GM12801 (cell line): Measurements from ENCODE around the gene TADA3.

Experiments used
- TF ChIP-seq, protein P1 (sequence below): IDR thresholded peaks from one replicate; pipeline ENCODE4 v1.5.1; 2011; ENCODE audit warnings: control low read depth; ENCODE audit not compliant: insufficient read length; ENCODE audit errors: extremely low read depth

TADA3 gene

DNA sequence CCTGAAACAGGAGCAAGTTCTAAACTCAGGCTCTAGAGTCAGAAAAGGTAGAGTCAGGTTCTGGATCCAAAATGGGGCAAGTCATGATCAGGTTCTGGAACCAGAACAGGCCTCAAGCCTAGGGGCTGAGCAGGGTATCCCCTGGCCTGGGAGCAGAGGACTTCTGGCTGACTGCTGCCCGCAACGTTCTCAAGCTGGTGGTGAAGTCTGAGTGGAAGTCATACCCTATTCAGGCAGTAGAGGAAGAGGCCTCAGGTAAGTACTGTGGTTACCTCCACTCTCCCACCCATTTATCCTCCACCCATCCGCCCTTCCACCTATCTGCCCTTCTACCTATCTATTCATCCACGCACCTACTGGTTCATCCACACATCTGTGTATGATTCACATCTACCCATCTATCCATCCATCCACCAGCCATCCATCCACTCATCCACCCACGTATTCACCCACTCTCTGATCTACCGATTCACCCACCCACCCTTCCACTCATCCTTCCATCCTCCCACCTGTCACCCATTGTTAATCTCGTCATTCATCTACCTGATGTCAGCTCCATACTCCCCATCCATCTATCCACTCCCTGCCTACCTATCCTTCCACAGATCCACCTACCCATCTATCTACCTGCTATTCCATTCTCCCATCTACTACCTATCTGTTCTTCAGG lies 26.5 kb upstream of the TADA3 start:
- TF ChIP-seq, protein P1, sequence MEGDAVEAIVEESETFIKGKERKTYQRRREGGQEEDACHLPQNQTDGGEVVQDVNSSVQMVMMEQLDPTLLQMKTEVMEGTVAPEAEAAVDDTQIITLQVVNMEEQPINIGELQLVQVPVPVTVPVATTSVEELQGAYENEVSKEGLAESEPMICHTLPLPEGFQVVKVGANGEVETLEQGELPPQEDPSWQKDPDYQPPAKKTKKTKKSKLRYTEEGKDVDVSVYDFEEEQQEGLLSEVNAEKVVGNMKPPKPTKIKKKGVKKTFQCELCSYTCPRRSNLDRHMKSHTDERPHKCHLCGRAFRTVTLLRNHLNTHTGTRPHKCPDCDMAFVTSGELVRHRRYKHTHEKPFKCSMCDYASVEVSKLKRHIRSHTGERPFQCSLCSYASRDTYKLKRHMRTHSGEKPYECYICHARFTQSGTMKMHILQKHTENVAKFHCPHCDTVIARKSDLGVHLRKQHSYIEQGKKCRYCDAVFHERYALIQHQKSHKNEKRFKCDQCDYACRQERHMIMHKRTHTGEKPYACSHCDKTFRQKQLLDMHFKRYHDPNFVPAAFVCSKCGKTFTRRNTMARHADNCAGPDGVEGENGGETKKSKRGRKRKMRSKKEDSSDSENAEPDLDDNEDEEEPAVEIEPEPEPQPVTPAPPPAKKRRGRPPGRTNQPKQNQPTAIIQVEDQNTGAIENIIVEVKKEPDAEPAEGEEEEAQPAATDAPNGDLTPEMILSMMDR = no peak

DNA sequence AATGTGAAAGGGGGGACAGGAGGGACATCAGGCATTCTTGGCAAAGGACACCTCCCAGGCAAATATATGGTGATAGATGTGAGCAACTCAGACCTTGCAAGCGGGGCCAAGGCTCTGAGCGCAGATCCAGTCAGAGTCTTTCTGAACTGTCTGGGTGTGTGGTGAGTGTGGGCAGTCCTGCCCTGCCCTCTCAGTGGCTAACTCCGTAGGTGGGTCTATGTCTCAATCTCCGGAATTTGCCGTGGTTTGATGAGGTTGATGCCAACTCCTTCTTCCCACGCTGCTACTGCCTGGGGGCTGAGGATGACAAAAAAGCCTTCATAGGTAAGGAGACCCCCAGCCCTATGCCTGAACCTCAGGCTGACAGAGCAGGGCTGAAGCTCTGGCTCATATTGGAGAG lies 25.2 kb upstream of the TADA3 start:
- TF ChIP-seq, protein P1 = no peak

DNA sequence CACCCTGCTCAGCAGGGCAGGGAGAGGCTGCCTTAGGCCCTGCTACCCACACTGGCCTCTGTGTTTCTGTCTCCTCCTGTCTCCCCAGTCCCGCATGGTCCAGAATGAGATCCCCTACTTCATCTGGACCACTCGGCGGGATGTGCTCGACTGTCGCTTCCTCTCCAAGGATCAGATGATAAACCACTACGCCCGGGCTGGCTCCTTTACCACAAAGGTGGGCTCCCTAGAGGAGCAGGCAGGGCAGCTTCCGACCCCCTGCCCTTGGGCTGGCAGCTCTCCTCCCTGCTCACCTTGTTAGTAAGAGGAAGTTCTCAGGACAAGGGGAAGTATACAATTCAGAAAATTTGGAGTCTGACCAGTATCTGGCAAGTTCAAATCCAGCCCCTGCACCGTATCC lies 23.7 kb upstream of the TADA3 start:
- TF ChIP-seq, protein P1 = no peak

DNA sequence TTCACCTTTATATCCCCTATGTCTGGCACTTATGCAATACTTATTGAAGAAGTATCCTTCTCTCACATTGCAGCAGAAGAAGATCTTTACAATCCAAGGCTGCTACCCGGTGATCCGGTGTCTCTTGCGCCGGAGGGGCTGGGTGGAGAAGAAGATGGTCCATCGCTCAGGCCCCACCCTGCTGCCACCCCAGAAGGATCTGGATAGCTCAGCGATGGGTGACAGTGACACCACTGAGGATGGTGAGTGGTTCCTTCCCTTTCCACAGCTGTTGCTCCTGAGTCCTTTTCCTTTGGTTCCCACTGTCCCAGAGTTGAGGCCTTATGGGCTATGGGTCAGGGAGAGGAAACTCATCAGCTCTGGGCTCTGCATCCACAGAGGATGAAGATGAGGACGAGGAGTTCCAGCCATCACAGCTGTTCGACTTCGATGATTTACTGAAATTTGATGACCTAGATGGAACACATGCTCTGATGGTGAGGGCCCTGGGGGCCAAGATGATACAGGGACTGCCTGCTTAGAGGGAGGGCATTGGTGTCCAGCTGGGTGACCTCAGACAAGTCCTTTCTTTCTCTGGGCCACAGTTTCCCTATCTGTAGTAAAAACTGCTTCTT lies 20.7 kb upstream of the TADA3 start:
- TF ChIP-seq, protein P1 = no peak

DNA sequence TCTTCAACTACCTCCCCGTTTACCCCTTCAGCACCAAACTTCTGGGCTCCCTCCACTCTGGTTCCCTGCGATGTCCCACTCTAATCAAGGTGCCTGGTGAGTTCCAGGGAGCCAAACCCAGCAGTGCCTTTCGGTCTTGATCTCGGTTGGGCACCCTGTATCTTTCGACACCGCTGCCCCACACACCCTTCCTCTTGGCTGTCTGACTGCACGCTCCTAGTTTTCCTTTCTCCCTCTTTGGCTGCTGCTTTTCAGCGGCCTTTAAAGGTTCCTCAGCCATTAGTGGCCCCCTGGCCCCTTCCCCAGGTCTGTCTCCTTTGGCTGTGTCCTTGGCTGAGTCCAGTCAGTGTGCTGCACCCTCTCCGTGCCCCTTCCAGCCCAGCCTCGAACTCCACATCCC lies 18.6 kb upstream of the TADA3 start:
- TF ChIP-seq, protein P1 = no peak

DNA sequence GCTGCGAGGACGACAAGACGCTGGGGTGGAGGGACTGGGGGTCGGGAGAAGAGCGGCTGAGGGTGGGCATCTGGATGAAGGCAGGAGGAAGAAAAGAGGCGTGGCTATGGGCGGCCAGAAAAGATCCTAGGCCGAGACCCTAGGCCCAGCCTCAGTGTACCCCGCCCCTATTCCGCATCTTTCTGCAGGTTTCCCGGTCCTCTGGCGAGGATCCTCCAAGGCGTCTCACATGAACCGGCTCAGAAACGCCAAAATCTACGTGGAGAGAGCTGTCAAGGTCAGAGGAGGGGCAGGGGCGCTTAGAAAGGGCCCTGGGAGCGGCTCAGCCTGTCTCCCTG lies 18.1 kb upstream of the TADA3 start:
- TF ChIP-seq, protein P1 = no peak

DNA sequence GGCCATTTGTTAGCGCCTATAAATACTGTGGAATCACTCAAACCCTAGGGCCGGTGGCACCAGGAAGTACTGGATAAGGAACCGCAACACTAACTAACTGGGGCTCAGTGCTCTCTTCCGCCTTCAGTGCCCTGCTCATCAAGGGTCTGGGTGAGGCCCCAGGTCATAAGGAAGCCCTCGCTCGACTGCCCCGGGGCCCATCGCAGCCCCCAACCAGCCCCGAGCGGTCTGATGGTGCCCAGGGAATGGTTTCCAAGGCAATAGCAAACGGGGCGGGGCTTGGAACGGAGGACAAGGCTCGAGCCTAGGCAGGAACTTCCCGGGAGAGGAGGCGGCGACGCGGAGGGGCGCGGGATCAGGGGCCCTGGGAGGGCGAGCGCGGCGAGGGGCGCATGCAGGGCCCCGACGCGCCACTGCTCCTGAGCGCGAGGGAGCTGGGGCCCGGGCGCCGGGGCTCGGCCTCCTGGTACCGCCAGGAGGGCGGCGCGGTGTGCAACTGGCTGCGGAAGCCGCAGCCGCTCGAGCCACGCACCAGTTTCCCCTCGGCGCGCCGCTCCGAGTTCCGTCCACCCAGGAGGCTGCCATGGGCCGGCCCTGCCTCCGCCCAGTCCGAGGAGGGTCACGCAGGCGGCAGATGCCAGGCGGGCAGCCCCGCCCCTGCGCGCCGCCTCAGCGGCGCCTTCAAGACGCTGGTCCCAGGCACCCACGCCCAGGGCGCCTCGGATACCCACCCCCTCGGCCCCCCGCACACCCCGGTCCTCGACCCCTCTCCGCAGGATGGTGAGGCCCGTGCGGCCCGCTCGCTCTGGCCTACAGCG lies 17.6 kb upstream of the TADA3 start, which contains the start of gene TTLL3:
TSS of gene TTLL3 (plus strand) at position 648 of the 818 bp plus-strand sequence. CDS start 400 bp downstream, outside the sequence.
- TF ChIP-seq, protein P1 = no peak
